GM23338 (cell line): ENCODE data around the gene CCL27. TPM values are rescaled to one million over a fixed set of nuclear protein-coding genes. Genes with fewer than 3 reads are reported as not detected.
A peak's percentile ranks its signal among the peaks of the same experiment; 100 is the strongest.

Experiments
- ATAC-seq: fragments of 200-7000 bp; cut with Tn5 transposase; 3 replicates; pipeline ENCODE4 v1.9.1; 2020
- DNase-seq: peaks from one replicate; pipeline ENCODE4 v3.0.0-alpha.2; 2015; ENCODE audit warnings: low spot score
- H2AFZ ChIP-seq: fragments of 200-600 bp; sonication (generic); 2 replicates; pipeline ENCODE4 v1.8.0; 2016; ENCODE audit warnings: antibody characterized with exemption, mild to moderate bottlenecking, moderate library complexity
- H3F3A ChIP-seq: fragments of 200-600 bp; sonication (generic); replicated peaks from 2 replicates; pipeline ENCODE4 v1.8.0; 2017; ENCODE audit warnings: antibody characterized with exemption, mixed run types, low read depth
- H3K27ac ChIP-seq: fragments of 200-600 bp; sonication (generic); 2 replicates; pipeline ENCODE4 v1.6.1; 2016; ENCODE audit warnings: low read depth
- H3K27me3 ChIP-seq: fragments of 200-600 bp; sonication (generic); 2 replicates; pipeline ENCODE4 v1.8.0; 2016; ENCODE audit warnings: mild to moderate bottlenecking, mixed run types, moderate library complexity; ENCODE audit not compliant: insufficient read depth
- H3K36me3 ChIP-seq: fragments of 200-600 bp; sonication (generic); 2 replicates; pipeline ENCODE4 v1.8.0; 2016; ENCODE audit warnings: mild to moderate bottlenecking; ENCODE audit not compliant: insufficient read depth
- H3K4me1 ChIP-seq: fragments of 200-600 bp; sonication (generic); 2 replicates; pipeline ENCODE4 v1.8.0; 2016; ENCODE audit warnings: mild to moderate bottlenecking, moderate library complexity; ENCODE audit not compliant: insufficient read depth
- H3K4me2 ChIP-seq: fragments of 200-600 bp; sonication (generic); 2 replicates; pipeline ENCODE4 v1.7.1; 2017; ENCODE audit warnings: mixed run types
- H3K4me3 ChIP-seq: fragments of 200-600 bp; sonication (generic); 2 replicates; pipeline ENCODE4 v1.6.1; 2016; ENCODE audit warnings: mixed run types
- H3K79me2 ChIP-seq: fragments of 200-600 bp; sonication (generic); replicated peaks from 2 replicates; pipeline ENCODE4 v1.8.0; 2017; ENCODE audit warnings: mild to moderate bottlenecking; ENCODE audit not compliant: insufficient read depth
- H3K9me2 ChIP-seq: fragments of 200-600 bp; sonication (generic); 2 replicates; pipeline ENCODE4 v1.8.0; 2017; ENCODE audit not compliant: insufficient read depth
- H4K20me1 ChIP-seq: fragments of 200-600 bp; sonication (generic); replicated peaks from 2 replicates; pipeline ENCODE4 v1.8.0; 2017; ENCODE audit warnings: mild to moderate bottlenecking; ENCODE audit not compliant: insufficient read depth
- H3K27ac Mint-ChIP-seq: 2 replicates; pipeline ENCODE4 v1.8.0; 2020; ENCODE audit warnings: inconsistent platforms, mild to moderate bottlenecking, moderate library complexity, mixed read lengths
- H3K27me3 Mint-ChIP-seq: 3 replicates; pipeline ENCODE4 v1.8.0; 2022; ENCODE audit warnings: low read depth, mild to moderate bottlenecking, moderate library complexity, mixed read lengths, inconsistent platforms; ENCODE audit not compliant: insufficient read depth, poor library complexity
- H3K36me3 Mint-ChIP-seq: 3 replicates; pipeline ENCODE4 v1.8.0; 2021; ENCODE audit warnings: low read depth, mild to moderate bottlenecking, inconsistent platforms, moderate library complexity, mixed read lengths
- H3K4me1 Mint-ChIP-seq: 3 replicates; pipeline ENCODE4 v1.8.0; 2020; ENCODE audit warnings: mild to moderate bottlenecking, inconsistent platforms, mixed read lengths
- H3K4me3 Mint-ChIP-seq: 3 replicates; pipeline ENCODE4 v1.8.0; 2021; ENCODE audit warnings: moderate library complexity, mild to moderate bottlenecking, inconsistent platforms, mixed read lengths
- H3K9me3 Mint-ChIP-seq: 3 replicates; pipeline ENCODE4 v1.8.0; 2020; ENCODE audit warnings: moderate library complexity, mild to moderate bottlenecking, inconsistent platforms, mixed read lengths
- CREB1 ChIP-seq: fragments of 250-450 bp; sonication (Bioruptor Pico); IDR thresholded peaks from 2 replicates; pipeline ENCODE4 v1.5.0; 2020; ENCODE audit warnings: low read depth, mild to moderate bottlenecking, moderate library complexity
- EZH2 ChIP-seq: fragments of 200-600 bp; sonication (generic); IDR thresholded peaks from one replicate; pipeline ENCODE4 v1.8.0; 2017; ENCODE audit warnings: antibody characterized with exemption, mild to moderate bottlenecking, low read depth; ENCODE audit not compliant: unreplicated experiment
- NANOG ChIP-seq: IDR thresholded peaks from 2 replicates; pipeline ENCODE4 v1.6.1; 2016; ENCODE audit warnings: antibody characterized with exemption, borderline replicate concordance
- POLR2AphosphoS5 ChIP-seq: IDR thresholded peaks from 2 replicates; pipeline ENCODE4 v1.6.1; 2016; ENCODE audit warnings: antibody characterized with exemption, low read depth
- STAT1 ChIP-seq: IDR thresholded peaks from one replicate; pipeline ENCODE4 v1.6.1; 2016; ENCODE audit warnings: antibody characterized with exemption; ENCODE audit not compliant: unreplicated experiment
- ZNF331 ChIP-seq: fragments of 250-450 bp; sonication (Bioruptor Pico); IDR thresholded peaks from 2 replicates; pipeline ENCODE4 v1.5.0; 2020; ENCODE audit warnings: low read depth, mild to moderate bottlenecking, moderate library complexity
- polyA plus RNA-seq: library from polyadenylated mRNA; unstranded; fragments of >200 nt; fragmentation: Nextera tagmentation; extraction: Ambion mirVana; gene quantifications from 2 replicates; pipeline ENCODE4 v1.2.1, GENCODE V29; 2016
- total RNA-seq: library from RNA; depleted of rRNA; stranded (reverse); fragments of >200 nt; shearing (Covaris generic); gene quantifications from 2 replicates; pipeline ENCODE4 v1.2.3, GENCODE V29; 2014
- TF ChIP-seq, protein P1 (sequence below), 2 experiments: fragments of 200-600 bp in 1 of 2; sonication (generic) in 1 of 2; conservative IDR thresholded peaks; 2 replicates each; pipeline versions ENCODE4 v1.5.1 to v1.6.1; 2016 to 2017; ENCODE audit warnings: antibody characterized with exemption in 2 of 2, low read depth in 2 of 2, mild to moderate bottlenecking in 2 of 2, moderate library complexity in 1 of 2
- TF ChIP-seq, protein P2 (sequence below): IDR thresholded peaks from 2 replicates; pipeline ENCODE4 v1.6.1; 2016; ENCODE audit warnings: antibody characterized with exemption
- TF ChIP-seq, protein P3 (sequence below): fragments of 250-450 bp; sonication (Bioruptor Pico); IDR thresholded peaks from 2 replicates; pipeline ENCODE4 v1.5.0; 2020; ENCODE audit warnings: mild to moderate bottlenecking, moderate library complexity

Gene CCL27
- total and polyA plus RNA-seq, 2 experiments from 2014 or later, result not detected

DNA sequence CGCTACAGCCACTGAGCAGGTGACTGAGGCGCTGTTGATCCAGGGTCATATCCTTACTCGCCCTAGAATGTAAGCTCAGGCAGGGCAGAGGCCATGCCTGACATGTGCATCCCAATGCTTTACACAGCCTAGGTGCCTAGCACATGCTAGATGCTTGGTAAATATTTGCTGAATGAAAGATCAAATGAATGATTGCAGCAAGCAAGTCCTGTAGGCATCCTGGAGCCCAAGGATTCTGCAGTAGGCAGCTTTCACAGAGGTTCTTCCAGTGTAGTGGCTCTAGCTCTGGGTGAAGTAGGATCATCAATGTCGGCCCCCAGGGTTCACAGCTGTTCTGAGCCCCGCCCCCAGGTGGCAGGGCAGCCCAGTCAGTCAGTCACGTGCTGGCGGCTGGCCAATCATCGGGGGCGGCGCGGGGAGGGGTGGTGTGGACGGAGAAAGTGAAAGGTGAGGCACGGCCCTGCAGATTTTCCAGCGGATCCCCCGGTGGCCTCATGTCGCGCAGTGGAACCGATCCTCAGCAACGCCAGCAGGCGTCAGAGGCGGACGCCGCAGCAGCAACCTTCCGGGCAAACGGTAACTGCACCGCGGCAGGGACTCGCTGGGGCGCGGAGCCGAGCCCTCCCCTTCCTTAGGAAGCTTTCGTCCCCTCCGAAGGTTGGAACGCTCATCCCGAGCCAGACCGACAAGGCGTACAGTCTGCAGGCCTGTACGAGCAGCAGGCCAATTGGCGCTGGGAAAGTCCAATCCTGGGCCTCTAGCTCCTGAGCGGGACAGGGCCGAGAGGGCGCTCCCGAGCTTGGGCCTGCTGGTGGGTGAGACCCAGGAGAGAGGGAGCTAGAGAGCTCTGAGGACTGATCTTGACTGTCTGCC, 16.0 kb downstream of the CCL27 start, which contains the start of gene GALT:
Gene GALT (plus strand): TSS at position 465 of the 873 bp plus-strand sequence. CDS start 30 bp downstream, at position 495.
- Mint-ChIP-seq H3K27me3 (peaks cover 8% of the 10 kb centered on the region), H3K27ac (peak within 1 kb of the TSS; percentile 82), H3K36me3 (peaks cover 26% of the 10 kb centered on the region), H3K9me3 (no peaks in the 10 kb centered on the region; the same call in 2 of the 3 replicates), H3K4me1 (peaks cover 36% of the 10 kb centered on the region), H3K4me3 (peak within 1 kb of the TSS; percentile 89)
- Histone ChIP-seq H2AFZ (peak within 1 kb of the TSS; percentile 99), H3K36me3 (peaks cover 3% of the 10 kb centered on the region; the same call in 1 of the 2 replicates), H3K27ac (peak within 1 kb of the TSS; percentile 85), H3K79me2 (peaks cover 6% of the 10 kb centered on the region), H3K4me2 (peak within 1 kb of the TSS; percentile 94), H3K4me3 (peak within 1 kb of the TSS; percentile 96), H3K4me1 (peaks cover 24% of the 10 kb centered on the region), H3K27me3 (no peaks in the 10 kb centered on the region), H3F3A (peaks cover 8% of the 10 kb centered on the region; the same call in 1 of the 2 replicates), H4K20me1 (no peaks in the 10 kb centered on the region; the same call in 1 of the 2 replicates), H3K9me2 (no peaks in the 10 kb centered on the region)
- peak; percentile 86 for ATAC-seq
- peak; percentile 37; the same call in 1 of the 2 replicates for TF ChIP-seq CREB1 (CRISPR knock-in tag)
- TF ChIP-seq EZH2, result no peak
- TF ChIP-seq, protein P1, sequence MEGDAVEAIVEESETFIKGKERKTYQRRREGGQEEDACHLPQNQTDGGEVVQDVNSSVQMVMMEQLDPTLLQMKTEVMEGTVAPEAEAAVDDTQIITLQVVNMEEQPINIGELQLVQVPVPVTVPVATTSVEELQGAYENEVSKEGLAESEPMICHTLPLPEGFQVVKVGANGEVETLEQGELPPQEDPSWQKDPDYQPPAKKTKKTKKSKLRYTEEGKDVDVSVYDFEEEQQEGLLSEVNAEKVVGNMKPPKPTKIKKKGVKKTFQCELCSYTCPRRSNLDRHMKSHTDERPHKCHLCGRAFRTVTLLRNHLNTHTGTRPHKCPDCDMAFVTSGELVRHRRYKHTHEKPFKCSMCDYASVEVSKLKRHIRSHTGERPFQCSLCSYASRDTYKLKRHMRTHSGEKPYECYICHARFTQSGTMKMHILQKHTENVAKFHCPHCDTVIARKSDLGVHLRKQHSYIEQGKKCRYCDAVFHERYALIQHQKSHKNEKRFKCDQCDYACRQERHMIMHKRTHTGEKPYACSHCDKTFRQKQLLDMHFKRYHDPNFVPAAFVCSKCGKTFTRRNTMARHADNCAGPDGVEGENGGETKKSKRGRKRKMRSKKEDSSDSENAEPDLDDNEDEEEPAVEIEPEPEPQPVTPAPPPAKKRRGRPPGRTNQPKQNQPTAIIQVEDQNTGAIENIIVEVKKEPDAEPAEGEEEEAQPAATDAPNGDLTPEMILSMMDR (conservative IDR thresholded peaks at IDR 0.05; ENCODE audit: low read depth in 2 of 2), result peak; percentile 42 to 67
- peak; percentile 88 for TF ChIP-seq POLR2AphosphoS5
- TF ChIP-seq STAT1, result no peak
- TF ChIP-seq NANOG, result no peak
- TF ChIP-seq, protein P2, sequence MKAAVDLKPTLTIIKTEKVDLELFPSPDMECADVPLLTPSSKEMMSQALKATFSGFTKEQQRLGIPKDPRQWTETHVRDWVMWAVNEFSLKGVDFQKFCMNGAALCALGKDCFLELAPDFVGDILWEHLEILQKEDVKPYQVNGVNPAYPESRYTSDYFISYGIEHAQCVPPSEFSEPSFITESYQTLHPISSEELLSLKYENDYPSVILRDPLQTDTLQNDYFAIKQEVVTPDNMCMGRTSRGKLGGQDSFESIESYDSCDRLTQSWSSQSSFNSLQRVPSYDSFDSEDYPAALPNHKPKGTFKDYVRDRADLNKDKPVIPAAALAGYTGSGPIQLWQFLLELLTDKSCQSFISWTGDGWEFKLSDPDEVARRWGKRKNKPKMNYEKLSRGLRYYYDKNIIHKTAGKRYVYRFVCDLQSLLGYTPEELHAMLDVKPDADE, result 0 out of 2 replicates have a peak, but pooled peaks have one; percentile 26
- DNase-seq, result peak; percentile 96

DNA sequence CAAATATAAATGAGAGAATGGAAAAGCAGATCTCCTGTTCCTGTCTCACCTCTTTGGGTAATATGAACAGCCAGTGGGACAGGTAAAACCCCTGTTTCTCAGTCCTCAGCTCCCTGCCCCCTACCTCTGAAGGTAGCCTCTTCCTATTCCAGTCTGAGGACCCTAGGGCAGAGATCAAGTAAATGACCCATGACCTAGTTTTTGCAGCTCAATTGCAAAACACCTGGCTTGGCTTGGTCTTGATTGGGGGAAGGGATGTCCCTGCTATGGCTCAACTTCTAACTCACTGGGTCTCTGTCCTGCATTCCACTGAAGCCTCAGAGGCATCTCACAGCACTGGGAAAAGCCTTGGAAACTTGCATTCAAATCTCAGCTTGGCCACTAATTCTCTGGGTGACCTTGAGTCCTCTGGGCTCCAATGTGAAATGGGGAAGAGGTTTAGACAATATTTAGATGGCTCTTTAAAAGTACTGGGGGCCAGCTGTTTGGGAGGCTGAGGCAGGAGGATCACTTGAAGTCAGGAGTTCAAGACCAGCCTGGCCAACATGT, 17.6 kb downstream of the CCL27 start:
- ATAC-seq, result peak; percentile 6; the same call in 2 of the 3 replicates
- Histone ChIP-seq H3K27me3 (no peaks in the 10 kb centered on the region), H3K4me1 (peaks cover 24% of the 10 kb centered on the region), H2AFZ (peak overlapping the region; percentile 80; the same call in 1 of the 2 replicates), H3K4me3 (no peak overlapping the region), H3K36me3 (peaks cover 3% of the 10 kb centered on the region; the same call in 1 of the 2 replicates), H4K20me1 (no peaks in the 10 kb centered on the region; the same call in 1 of the 2 replicates), H3K27ac (no peak overlapping the region), H3K4me2 (0 out of 2 replicates have a peak overlapping the region, but pooled peaks have one; percentile 61), H3F3A (peaks cover 8% of the 10 kb centered on the region; the same call in 1 of the 2 replicates), H3K79me2 (peaks cover 6% of the 10 kb centered on the region), H3K9me2 (no peaks in the 10 kb centered on the region)
- peaks cover 9% of the 10 kb centered on the region for H3K27me3 Mint-ChIP-seq
- peak; percentile 56 for DNase-seq
- H3K4me3 Mint-ChIP-seq, result peak overlapping the region; percentile 42; the same call in 2 of the 3 replicates
- no peaks in the 10 kb centered on the region; the same call in 2 of the 3 replicates for H3K9me3 Mint-ChIP-seq
- peaks cover 24% of the 10 kb centered on the region for H3K36me3 Mint-ChIP-seq
- H3K4me1 Mint-ChIP-seq, result peaks cover 34% of the 10 kb centered on the region
- peak overlapping the region; percentile 61 for H3K27ac Mint-ChIP-seq
- TF ChIP-seq ZNF331 (no peak), EZH2 (no peak)
- TF ChIP-seq, protein P3, sequence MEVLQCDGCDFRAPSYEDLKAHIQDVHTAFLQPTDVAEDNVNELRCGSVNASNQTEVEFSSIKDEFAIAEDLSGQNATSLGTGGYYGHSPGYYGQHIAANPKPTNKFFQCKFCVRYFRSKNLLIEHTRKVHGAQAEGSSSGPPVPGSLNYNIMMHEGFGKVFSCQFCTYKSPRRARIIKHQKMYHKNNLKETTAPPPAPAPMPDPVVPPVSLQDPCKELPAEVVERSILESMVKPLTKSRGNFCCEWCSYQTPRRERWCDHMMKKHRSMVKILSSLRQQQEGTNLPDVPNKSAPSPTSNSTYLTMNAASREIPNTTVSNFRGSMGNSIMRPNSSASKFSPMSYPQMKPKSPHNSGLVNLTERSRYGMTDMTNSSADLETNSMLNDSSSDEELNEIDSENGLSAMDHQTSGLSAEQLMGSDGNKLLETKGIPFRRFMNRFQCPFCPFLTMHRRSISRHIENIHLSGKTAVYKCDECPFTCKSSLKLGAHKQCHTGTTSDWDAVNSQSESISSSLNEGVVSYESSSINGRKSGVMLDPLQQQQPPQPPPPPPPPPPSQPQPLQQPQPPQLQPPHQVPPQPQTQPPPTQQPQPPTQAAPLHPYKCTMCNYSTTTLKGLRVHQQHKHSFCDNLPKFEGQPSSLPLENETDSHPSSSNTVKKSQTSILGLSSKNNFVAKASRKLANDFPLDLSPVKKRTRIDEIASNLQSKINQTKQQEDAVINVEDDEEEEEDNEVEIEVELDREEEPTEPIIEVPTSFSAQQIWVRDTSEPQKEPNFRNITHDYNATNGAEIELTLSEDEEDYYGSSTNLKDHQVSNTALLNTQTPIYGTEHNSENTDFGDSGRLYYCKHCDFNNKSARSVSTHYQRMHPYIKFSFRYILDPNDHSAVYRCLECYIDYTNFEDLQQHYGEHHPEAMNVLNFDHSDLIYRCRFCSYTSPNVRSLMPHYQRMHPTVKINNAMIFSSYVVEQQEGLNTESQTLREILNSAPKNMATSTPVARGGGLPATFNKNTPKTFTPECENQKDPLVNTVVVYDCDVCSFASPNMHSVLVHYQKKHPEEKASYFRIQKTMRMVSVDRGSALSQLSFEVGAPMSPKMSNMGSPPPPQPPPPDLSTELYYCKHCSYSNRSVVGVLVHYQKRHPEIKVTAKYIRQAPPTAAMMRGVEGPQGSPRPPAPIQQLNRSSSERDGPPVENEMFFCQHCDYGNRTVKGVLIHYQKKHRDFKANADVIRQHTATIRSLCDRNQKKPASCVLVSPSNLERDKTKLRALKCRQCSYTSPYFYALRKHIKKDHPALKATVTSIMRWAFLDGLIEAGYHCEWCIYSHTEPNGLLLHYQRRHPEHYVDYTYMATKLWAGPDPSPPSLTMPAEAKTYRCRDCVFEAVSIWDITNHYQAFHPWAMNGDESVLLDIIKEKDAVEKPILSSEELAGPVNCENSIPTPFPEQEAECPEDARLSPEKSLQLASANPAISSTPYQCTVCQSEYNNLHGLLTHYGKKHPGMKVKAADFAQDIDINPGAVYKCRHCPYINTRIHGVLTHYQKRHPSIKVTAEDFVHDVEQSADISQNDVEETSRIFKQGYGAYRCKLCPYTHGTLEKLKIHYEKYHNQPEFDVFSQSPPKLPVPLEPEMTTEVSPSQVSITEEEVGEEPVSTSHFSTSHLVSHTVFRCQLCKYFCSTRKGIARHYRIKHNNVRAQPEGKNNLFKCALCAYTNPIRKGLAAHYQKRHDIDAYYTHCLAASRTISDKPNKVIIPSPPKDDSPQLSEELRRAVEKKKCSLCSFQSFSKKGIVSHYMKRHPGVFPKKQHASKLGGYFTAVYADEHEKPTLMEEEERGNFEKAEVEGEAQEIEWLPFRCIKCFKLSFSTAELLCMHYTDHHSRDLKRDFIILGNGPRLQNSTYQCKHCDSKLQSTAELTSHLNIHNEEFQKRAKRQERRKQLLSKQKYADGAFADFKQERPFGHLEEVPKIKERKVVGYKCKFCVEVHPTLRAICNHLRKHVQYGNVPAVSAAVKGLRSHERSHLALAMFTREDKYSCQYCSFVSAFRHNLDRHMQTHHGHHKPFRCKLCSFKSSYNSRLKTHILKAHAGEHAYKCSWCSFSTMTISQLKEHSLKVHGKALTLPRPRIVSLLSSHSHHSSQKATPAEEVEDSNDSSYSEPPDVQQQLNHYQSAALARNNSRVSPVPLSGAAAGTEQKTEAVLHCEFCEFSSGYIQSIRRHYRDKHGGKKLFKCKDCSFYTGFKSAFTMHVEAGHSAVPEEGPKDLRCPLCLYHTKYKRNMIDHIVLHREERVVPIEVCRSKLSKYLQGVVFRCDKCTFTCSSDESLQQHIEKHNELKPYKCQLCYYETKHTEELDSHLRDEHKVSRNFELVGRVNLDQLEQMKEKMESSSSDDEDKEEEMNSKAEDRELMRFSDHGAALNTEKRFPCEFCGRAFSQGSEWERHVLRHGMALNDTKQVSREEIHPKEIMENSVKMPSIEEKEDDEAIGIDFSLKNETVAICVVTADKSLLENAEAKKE (CRISPR knock-in tag), result no peak
